SK-N-SH (cell line): ENCODE results near the gene RAB10. TPM values are rescaled to one million over a fixed set of nuclear protein-coding genes. Genes with fewer than 3 reads are reported as not detected.

ENCODE experiments used
- CTCF ChIA-PET: fragments of 300-600, 350-600 bp; formaldehyde crosslinking; extraction: SDS; loops from one replicate; lab custom pipeline; 2021; lab: Yijun Ruan, JAX
- POLR2A ChIA-PET: fragments of 350-600 bp; sonication (Branson Sonifier 250); formaldehyde crosslinking; extraction: SDS; loops from one replicate; lab custom pipeline; 2020; ENCODE audit warnings: antibody characterized with exemption, inconsistent platforms; lab: Yijun Ruan, JAX
- DNase-seq: peaks from one replicate; pipeline ENCODE4 v3.0.0; 2012
- H2AFZ ChIP-seq: fragments of 200-600 bp; sonication (generic); 2 replicates; pipeline ENCODE4 v1.8.1; 2016; ENCODE audit warnings: antibody characterized with exemption, mild to moderate bottlenecking, low read depth
- H3F3A ChIP-seq: fragments of 200-600 bp; sonication (generic); replicated peaks from 2 replicates; pipeline ENCODE3; 2016; ENCODE audit warnings: antibody characterized with exemption, mild to moderate bottlenecking; ENCODE audit not compliant: insufficient read depth
- H3K27ac ChIP-seq, 2 experiments: fragments of 200-500 bp in 1 of 2; fragments of 200-600 bp in 1 of 2; sonication (Bioruptor generic) in 1 of 2; sonication (generic), shearing (Covaris generic) in 1 of 2; 2 replicates each; pipeline versions ENCODE4 v1.5.1 to v1.6.1; 2014 to 2016; ENCODE audit warnings: low read depth in 2 of 2, inconsistent platforms in 1 of 2, low read length in 1 of 2, mild to moderate bottlenecking in 1 of 2, mixed read lengths in 1 of 2
- H3K27me3 ChIP-seq: fragments of 200-600 bp; sonication (generic), shearing (Covaris generic); 2 replicates; pipeline ENCODE4 v1.6.1; 2016; ENCODE audit warnings: mixed run types; ENCODE audit not compliant: insufficient read depth
- H3K36me3 ChIP-seq, 2 experiments: fragments of 200-500 bp in 1 of 2; fragments of 200-600 bp in 1 of 2; sonication (Bioruptor generic) in 1 of 2; sonication (generic) in 1 of 2; replicated peaks in 1 of 2; 2 replicates each; pipeline versions ENCODE3 to v1.5.1; 2014 to 2016; ENCODE audit warnings: low read length in 1 of 2, mild to moderate bottlenecking in 1 of 2; ENCODE audit not compliant: insufficient read depth in 2 of 2, control insufficient read depth in 1 of 2
- H3K4me1 ChIP-seq, 2 experiments: fragments of 200-500 bp in 1 of 2; fragments of 200-600 bp in 1 of 2; sonication (Bioruptor generic) in 1 of 2; sonication (generic), shearing (Covaris generic) in 1 of 2; 2 replicates each; pipeline versions ENCODE4 v1.5.1 to v1.6.1; 2014 to 2016; ENCODE audit warnings: low read depth in 1 of 2, low read length in 1 of 2, mixed run types in 1 of 2; ENCODE audit not compliant: insufficient read depth in 2 of 2, control insufficient read depth in 1 of 2
- H3K4me2 ChIP-seq: fragments of 200-600 bp; sonication (generic), shearing (Covaris generic); 2 replicates; pipeline ENCODE4 v1.6.1; 2017; ENCODE audit warnings: mixed run types
- H3K4me3 ChIP-seq, 2 experiments: fragments of 200-500 bp in 1 of 2; fragments of 200-600 bp in 1 of 2; sonication (Bioruptor generic) in 1 of 2; sonication (generic), shearing (Covaris generic) in 1 of 2; 2 replicates each; pipeline versions ENCODE4 v1.5.1 to v1.8.1; 2014 to 2016; ENCODE audit warnings: low read depth in 2 of 2, inconsistent platforms in 1 of 2, low read length in 1 of 2, mild to moderate bottlenecking in 1 of 2, mixed read lengths in 1 of 2, moderate library complexity in 1 of 2
- H3K79me2 ChIP-seq: fragments of 200-600 bp; sonication (generic); 2 replicates; pipeline ENCODE4 v1.8.1; 2017; ENCODE audit warnings: mild to moderate bottlenecking; ENCODE audit not compliant: insufficient read depth
- H3K9ac ChIP-seq: fragments of 200-600 bp; sonication (generic); 2 replicates; pipeline ENCODE4 v1.6.1; 2017; ENCODE audit warnings: mixed run types
- H3K9me2 ChIP-seq: fragments of 200-600 bp; sonication (generic); 2 replicates; pipeline ENCODE4 v1.6.1; 2017; ENCODE audit warnings: mixed run types
- H3K9me3 ChIP-seq: fragments of 200-600 bp; sonication (generic); 2 replicates; pipeline ENCODE4 v1.6.1; 2017; ENCODE audit warnings: mixed run types, mild to moderate bottlenecking, moderate library complexity
- H4K20me1 ChIP-seq: fragments of 200-600 bp; sonication (generic); 2 replicates; pipeline ENCODE4 v1.6.1; 2017; ENCODE audit warnings: mild to moderate bottlenecking, mixed run types; ENCODE audit not compliant: insufficient read depth
- EZH2phosphoT487 ChIP-seq: fragments of 200-600 bp; sonication (generic); IDR thresholded peaks from 2 replicates; pipeline ENCODE4 v1.6.1; 2017; ENCODE audit warnings: low read depth, mixed run types, mild to moderate bottlenecking, antibody characterized with exemption, moderate library complexity, borderline replicate concordance
- FOSL2 ChIP-seq: IDR thresholded peaks from 2 replicates; pipeline ENCODE4 v1.4.0; 2012; ENCODE audit warnings: low read depth, mild to moderate bottlenecking, moderate library complexity, borderline replicate concordance
- FOXM1 ChIP-seq: IDR thresholded peaks from 2 replicates; pipeline ENCODE4 v1.4.0; 2012; ENCODE audit warnings: low read depth, mild to moderate bottlenecking
- NRF1 ChIP-seq: IDR thresholded peaks from 2 replicates; pipeline ENCODE4 v1.6.1; 2012; ENCODE audit warnings: low read depth, mild to moderate bottlenecking, low read length
- PBX3 ChIP-seq: IDR thresholded peaks from 2 replicates; pipeline ENCODE4; 2012
- POLR2AphosphoS5 ChIP-seq: IDR thresholded peaks from 2 replicates; pipeline ENCODE4 v1.6.1; 2012; ENCODE audit warnings: low read depth, low read length
- RAD21 ChIP-seq: IDR thresholded peaks from 2 replicates; pipeline ENCODE4 v1.6.1; 2012; ENCODE audit warnings: mild to moderate bottlenecking, low read length
- TCF12 ChIP-seq: IDR thresholded peaks from 2 replicates; pipeline ENCODE4 v1.4.0; 2012
- ZBTB33 ChIP-seq: IDR thresholded peaks from 2 replicates; pipeline ENCODE4 v1.4.0; 2012; ENCODE audit warnings: low read depth, borderline replicate concordance
- WGBS: methylation state at CpG from one replicate; pipeline ENCODE4 v1.1.6; 2017; ENCODE audit warnings: low lambda C conversion rate; 5-methylcytosine and 5-hydroxymethylcytosine counted together
- polyA plus RNA-seq, 3 experiments: library from polyadenylated mRNA; depleted of rRNA; stranded (reverse); fragments of >200 nt; gene quantifications; 2 replicates each; pipeline ENCODE4 v1.2.3, GENCODE V29; 2012

The RAB10 gene
- polyA plus RNA-seq, 1 of the 3 experiments (the other 2 are of a cell fraction), result 47.5 TPM

- Histone ChIP-seq H3K79me2 (no peaks in the 10 kb centered on the region), H3F3A (peaks cover 4% of the 10 kb centered on the region), H3K9me2 (no peaks in the 10 kb centered on the region), H4K20me1 (no peaks in the 10 kb centered on the region), H3K4me1 (peaks cover 0 to 11% of the 10 kb centered on the region in 2 experiments; a peak in 2 of 4 replicates), H3K9ac (no peak overlapping the region), H3K36me3 (no peaks in the 10 kb centered on the region), H3K4me3 (no peak overlapping the region), H2AFZ (no peak overlapping the region), H3K27ac (no peak overlapping the region), H3K27me3 (no peaks in the 10 kb centered on the region), H3K4me2 (peak overlapping the region; percentile 19), H3K9me3 (no peaks in the 10 kb centered on the region)
- WGBS, result 27% methylated on average over 14 of the region's 14 CpGs
- DNase-seq, result no peak
- CTCF ChIA-PET, result interaction anchor here (0.6 to 1.5 kb wide), 3 partner anchors 20 to 166 kb away, joined by 3 to 5 read pairs (median 3); no protein-coding TSS in a partner anchor
- 0 out of 2 replicates have a peak, but pooled peaks have one; percentile 10 for TF ChIP-seq PBX3
- TF ChIP-seq TCF12, result peak; percentile 40
- TF ChIP-seq FOSL2, result 0 out of 2 replicates have a peak, but pooled peaks have one; percentile 3
- TF ChIP-seq ZBTB33, result no peak
- POLR2A ChIA-PET, result no interaction called here
Measured at GRCh38 chr2:26011990-26012856, 21.7 kb upstream of the RAB10 start.

GRCh38 chr2:26013668-26014067 is 20.2 kb upstream of the RAB10 start:
- no peak overlapping the region for H3K4me2 ChIP-seq
- no peaks in the 10 kb centered on the region for H4K20me1 ChIP-seq
- H3K36me3 ChIP-seq, result no peaks in the 10 kb centered on the region
- ChIA-PET CTCF (no interaction called here), POLR2A (no interaction called here)
- no peaks in the 10 kb centered on the region for H3K9me3 ChIP-seq
- H3K27ac ChIP-seq, result no peak overlapping the region
- TF ChIP-seq FOXM1, result no peak
- no peak for TF ChIP-seq POLR2AphosphoS5
- no peak for TF ChIP-seq NRF1
- TF ChIP-seq EZH2phosphoT487, result no peak
- no peak for TF ChIP-seq RAD21
- TF ChIP-seq, all 33 proteins: peak for 0
- no peaks in the 10 kb centered on the region for H3K27me3 ChIP-seq
- H2AFZ ChIP-seq, result no peak overlapping the region
- H3K4me3 ChIP-seq, result no peak overlapping the region
- WGBS, result 96% methylated on average over 1 of the region's 1 CpG
- H3K4me1 ChIP-seq, result peaks cover 7 to 25% of the 10 kb centered on the region in 2 experiments; a peak in 3 of 4 replicates
- H3K9me2 ChIP-seq, result no peaks in the 10 kb centered on the region
- no peak overlapping the region for H3K9ac ChIP-seq
- H3F3A ChIP-seq, result peaks cover 12% of the 10 kb centered on the region
- DNase-seq, result no peak
- no peaks in the 10 kb centered on the region for H3K79me2 ChIP-seq
